ENCODE measurements around the gene SYK. TPM values are rescaled to one million over a fixed set of nuclear protein-coding genes. Genes with fewer than 3 reads are reported as not detected.

SYK gene
- total RNA-seq, 4 donors from 2014 or later, result 17.9 to 26.2 (median 23.2) TPM

DNA sequence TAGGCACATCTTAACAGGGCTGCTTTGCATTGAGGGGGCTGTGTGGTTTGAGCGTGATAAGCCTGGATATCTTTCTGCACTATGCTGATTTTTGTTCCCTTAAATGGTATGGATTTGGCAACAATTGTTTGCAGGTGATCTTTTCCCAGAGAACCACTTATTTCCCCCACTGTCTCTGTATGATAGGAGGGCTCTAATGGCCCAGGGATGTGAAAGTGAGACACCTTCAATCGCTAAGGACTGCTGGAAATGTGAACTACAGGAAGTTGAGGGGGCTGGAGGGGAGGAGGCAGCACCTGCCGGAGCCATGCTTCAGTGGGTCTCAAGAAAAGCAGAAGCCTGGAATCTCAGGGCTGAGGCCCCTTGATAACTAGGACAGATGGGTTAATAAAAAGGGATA is 29.4 kb downstream of the SYK start:
- intact Hi-C loops (cut with DNase I; ENCODE audit: low total_unique reads), result no loop called here
- no peak overlapping the region for H3K4me3 ChIP-seq (ENCODE audit: low read depth, poor library complexity, severe bottlenecking)
- TF ChIP-seq POLR2A (IDR thresholded peaks at IDR 0.05), result no peak
- TF ChIP-seq, protein P1, sequence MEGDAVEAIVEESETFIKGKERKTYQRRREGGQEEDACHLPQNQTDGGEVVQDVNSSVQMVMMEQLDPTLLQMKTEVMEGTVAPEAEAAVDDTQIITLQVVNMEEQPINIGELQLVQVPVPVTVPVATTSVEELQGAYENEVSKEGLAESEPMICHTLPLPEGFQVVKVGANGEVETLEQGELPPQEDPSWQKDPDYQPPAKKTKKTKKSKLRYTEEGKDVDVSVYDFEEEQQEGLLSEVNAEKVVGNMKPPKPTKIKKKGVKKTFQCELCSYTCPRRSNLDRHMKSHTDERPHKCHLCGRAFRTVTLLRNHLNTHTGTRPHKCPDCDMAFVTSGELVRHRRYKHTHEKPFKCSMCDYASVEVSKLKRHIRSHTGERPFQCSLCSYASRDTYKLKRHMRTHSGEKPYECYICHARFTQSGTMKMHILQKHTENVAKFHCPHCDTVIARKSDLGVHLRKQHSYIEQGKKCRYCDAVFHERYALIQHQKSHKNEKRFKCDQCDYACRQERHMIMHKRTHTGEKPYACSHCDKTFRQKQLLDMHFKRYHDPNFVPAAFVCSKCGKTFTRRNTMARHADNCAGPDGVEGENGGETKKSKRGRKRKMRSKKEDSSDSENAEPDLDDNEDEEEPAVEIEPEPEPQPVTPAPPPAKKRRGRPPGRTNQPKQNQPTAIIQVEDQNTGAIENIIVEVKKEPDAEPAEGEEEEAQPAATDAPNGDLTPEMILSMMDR (IDR thresholded peaks at IDR 0.05), result no peak
- 67% methylated on average over 3 of the region's 3 CpGs for WGBS, 2 donors
- no peak for DNase-seq (ENCODE audit: low spot score in 2 of 2)

DNA sequence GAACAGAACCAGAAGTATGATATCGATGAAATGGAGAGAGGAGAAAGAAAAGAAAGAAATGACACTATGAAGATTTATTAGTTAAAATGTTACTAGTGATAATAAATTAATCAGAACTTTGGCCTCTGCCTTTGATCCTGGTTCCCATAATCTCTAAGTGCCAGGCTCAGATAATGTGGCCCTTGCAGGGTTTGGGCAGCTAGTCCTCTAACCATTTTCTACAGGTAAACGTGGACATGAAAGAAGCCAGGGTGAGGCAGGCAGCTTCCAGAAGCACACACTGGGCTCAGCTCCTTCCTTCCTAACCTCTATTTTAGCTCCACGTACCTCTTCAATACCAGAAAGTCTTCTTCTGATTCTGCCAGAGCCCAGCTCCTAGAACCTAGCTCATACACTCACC is 30.6 kb downstream of the SYK start:
- intact Hi-C loops (cut with DNase I; ENCODE audit: low total_unique reads), result no loop called here
- DNase-seq (ENCODE audit: low spot score in 2 of 2), result peak in 1 of 2 donors; percentile 39
- no peak overlapping the region for H3K4me3 ChIP-seq (ENCODE audit: low read depth, poor library complexity, severe bottlenecking)
- WGBS, 2 donors, result 86 to 88% methylated on average over 3 of the region's 3 CpGs
- TF ChIP-seq POLR2A (IDR thresholded peaks at IDR 0.05), result no peak
- TF ChIP-seq, protein P1 (IDR thresholded peaks at IDR 0.05), result no peak

DNA sequence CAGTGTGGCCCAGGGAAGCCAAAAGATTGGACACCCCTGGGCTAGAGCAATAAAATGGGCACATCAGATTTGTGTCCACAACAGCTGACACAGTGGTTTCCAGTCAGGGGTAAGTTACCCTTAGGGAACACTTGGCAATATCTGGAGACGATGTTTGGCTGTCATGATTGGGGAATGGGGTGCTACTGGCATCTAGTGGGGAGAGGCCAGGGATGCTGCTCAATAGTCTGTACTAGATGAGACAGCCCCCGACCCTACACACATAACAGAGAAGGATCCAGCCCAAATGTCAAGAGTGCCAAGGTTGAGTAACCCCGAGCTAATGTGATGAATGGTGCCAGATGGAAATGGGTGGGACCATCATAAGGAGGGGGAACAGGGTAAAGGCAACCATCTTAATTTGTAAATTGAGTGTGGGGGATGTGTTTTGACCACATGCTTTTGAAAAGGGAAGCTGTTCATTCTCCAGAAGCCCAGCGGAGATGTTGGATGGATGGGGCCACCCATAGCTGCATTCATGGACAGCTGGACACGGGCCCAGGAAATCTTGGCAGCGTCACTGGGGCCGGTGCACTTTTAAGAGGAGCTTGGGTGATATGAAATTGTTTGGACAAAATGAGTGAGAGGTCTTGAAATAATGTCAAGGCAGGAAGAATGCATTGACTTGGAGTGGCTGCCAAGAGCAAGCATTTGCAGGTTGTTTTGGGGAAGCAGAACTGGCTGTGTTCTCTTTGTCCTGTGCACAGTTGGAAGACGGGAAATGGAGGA is 33.4 kb downstream of the SYK start:
- H3K4me3 ChIP-seq (ENCODE audit: low read depth, poor library complexity, severe bottlenecking), result no peak overlapping the region
- no peak for TF ChIP-seq POLR2A (IDR thresholded peaks at IDR 0.05)
- TF ChIP-seq, protein P1 (IDR thresholded peaks at IDR 0.05), result no peak
- 78 to 79% methylated on average over 8 of the region's 8 CpGs for WGBS, 2 donors
- intact Hi-C loops (cut with DNase I; ENCODE audit: low total_unique reads), result no loop called here
- peak in 1 of 2 donors; percentile 72 for DNase-seq (ENCODE audit: low spot score in 2 of 2)

DNA sequence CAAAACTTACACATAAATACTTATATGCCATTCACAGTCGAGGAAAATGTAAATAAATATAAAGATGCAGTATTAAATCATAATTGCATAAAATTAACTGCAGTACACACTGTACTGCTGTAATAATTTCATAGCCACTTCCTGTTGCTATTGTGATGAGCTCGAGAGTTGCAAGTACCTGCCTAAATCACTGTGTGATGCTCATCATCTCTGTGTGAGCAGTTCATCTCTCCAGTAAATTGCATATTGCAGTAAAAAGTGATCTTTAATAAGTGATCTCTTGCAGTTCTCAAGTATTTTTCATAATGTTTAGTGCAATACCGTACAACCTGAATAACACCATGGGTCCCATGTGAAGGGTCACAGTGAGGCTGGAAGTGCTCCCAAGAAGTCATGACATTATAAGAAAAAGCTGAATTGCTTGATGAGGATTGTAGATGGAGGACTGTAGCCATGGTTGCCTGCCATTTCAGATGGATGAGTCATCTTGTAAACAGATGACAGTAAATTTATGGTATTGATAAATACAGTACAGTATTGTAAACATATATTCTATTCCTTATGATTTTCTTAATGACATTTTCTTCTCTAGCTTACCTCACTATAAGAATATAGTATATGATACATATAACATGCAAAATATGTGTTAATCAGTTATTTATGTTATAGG is 34.9 kb downstream of the SYK start:
- TF ChIP-seq POLR2A (IDR thresholded peaks at IDR 0.05), result no peak
- TF ChIP-seq, protein P1 (IDR thresholded peaks at IDR 0.05), result no peak
- no peak overlapping the region for H3K4me3 ChIP-seq (ENCODE audit: low read depth, poor library complexity, severe bottlenecking)
- intact Hi-C loops (cut with DNase I; ENCODE audit: low total_unique reads), result no loop called here
- DNase-seq (ENCODE audit: low spot score in 2 of 2), result peak in 1 of 2 donors; percentile 34
- 74 to 77% methylated on average over 3 of the region's 3 CpGs for WGBS, 2 donors

DNA sequence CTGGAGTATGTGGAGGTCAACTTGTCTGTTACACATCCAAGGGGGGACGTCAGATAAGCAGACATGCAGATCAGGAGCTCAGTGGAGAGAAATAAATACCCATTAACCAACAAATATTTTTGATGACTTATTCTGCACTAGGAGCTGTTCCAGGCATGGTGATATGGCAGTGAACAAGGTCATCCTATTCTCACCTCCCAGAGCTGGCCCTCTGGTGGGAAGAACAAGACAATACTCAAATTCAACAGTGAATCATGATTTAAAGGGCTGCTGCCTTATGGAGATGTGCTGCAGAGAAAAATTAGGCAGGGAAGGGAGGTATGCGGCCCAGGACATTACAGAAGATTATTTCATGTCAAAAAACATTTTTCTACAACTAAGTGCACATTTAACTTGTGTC is 36.5 kb downstream of the SYK start:
- no peak for TF ChIP-seq POLR2A (IDR thresholded peaks at IDR 0.05)
- TF ChIP-seq, protein P1 (IDR thresholded peaks at IDR 0.05), result no peak
- no peak overlapping the region for H3K4me3 ChIP-seq (ENCODE audit: low read depth, poor library complexity, severe bottlenecking)
- DNase-seq (ENCODE audit: low spot score in 2 of 2), result peak in 1 of 2 donors; percentile 12
- WGBS, 2 donors, result 78 to 82% methylated on average over 2 of the region's 2 CpGs
- intact Hi-C loops (cut with DNase I; ENCODE audit: low total_unique reads), result no loop called here
